A172 (cell line): Measurements from ENCODE around the gene PCK2. TPM values are rescaled to one million over a fixed set of nuclear protein-coding genes. Genes with fewer than 3 reads are reported as not detected.

Source experiments
- DNase-seq: peaks from one replicate; pipeline ENCODE4 v3.0.0-alpha.2; 2015; ENCODE audit warnings: low spot score
- total RNA-seq: library from RNA; depleted of rRNA; stranded (reverse); fragments of >200 nt; shearing (Covaris generic); gene quantifications from 2 replicates; pipeline ENCODE4 v1.2.3, GENCODE V29; 2014

Gene PCK2
- total RNA-seq, 1 experiment from 2014 or later: 4.4 TPM

GRCh38 chr14:24060984-24061913 lies 32.9 kb upstream of the PCK2 start:
- DNase-seq: no peak

DNA sequence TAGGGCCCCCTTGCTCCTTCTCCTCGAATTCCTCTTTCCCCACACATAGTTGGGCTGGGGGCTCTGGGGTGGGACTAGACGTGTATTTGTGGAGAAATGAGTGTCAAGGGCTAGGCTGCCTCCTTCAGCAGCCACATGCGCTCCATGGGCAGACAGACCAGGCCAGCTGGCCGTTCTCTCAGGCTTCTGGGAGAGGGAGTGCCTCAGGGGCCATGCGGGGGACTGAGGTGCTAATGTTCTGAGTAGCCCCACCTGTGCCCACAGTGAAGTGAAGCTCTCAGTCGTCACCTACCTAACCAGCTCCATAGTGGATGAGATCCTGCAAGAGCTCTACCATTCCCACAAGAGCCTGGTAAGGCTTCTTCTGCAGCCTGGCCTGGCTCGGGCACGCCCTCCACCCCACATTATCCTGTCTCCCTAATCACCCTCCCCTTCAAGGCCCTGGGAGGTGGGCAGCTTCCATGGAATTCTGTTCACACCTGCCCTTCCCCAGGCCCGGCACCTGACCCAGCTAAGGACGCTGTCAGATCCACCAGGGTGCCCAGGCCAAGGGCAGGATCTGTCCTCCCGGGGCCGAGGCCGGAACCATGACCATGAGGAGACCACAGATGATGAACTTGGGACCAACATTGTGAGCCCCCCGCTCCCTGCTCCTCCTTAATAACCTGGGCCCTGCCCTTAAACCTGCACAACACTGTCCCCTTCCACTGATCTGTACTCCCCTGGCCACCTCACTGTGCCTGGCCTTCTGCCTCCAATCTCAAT lies 31.7 kb upstream of the PCK2 start:
- no peak for DNase-seq

DNA sequence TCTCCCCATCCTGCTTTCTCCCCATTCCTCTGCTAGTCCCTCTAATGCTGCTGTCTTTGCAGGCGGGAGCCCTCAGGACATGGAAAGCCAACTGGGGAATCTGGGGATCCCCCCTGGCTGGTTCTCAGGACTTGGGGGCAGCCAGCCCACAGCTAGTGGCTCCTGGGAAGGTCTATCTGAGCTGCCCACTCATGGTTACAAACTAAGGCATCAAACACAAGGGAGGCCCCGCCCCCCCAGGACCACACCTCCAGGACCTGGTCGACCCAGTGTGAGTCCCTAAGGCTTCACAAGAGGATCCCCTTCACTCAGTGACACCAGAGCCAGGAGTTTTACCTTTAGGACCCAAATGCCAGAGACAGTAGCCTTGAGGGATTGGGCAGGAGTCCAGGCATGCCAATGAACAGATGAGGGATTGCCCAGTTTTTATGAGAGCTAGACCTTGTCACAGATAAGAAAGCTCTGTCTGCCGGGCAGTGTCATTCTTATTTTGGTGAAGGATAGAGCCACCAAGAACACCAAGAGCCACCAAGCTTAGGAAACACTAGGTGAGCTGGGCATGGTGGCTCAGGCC lies 30.8 kb upstream of the PCK2 start:
- no peak for DNase-seq

- no peak for DNase-seq
Observed at GRCh38 chr14:24064091-24064795, 29.9 kb upstream of the PCK2 start.

- DNase-seq: no peak
Observed at GRCh38 chr14:24064856-24065255, 29.3 kb upstream of the PCK2 start.

- no peak for DNase-seq
Observed at GRCh38 chr14:24065408-24065807, 28.7 kb upstream of the PCK2 start.

GRCh38 chr14:24066496-24067132 lies 27.5 kb upstream of the PCK2 start:
- DNase-seq: no peak

GRCh38 chr14:24067133-24068082 lies 26.7 kb upstream of the PCK2 start:
- no peak for DNase-seq

GRCh38 chr14:24068711-24069410 lies 25.2 kb upstream of the PCK2 start:
- DNase-seq: no peak

DNA sequence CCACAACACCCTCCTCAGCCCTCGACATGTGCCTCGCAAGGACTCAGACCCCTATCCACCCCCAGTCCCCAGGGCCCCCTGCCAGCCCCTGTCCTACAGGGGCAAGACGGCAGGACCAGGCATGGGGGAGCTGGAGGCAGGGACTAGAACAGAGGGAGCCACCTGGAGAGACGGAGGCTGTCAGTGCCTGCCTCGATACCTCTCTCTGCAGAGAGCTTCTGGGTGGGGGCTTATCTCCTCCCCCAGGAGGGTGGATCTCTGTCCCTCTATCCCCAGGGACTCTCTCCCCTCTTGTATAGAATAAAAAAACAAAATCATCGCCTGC lies 24.7 kb upstream of the PCK2 start:
- no peak for DNase-seq

DNA sequence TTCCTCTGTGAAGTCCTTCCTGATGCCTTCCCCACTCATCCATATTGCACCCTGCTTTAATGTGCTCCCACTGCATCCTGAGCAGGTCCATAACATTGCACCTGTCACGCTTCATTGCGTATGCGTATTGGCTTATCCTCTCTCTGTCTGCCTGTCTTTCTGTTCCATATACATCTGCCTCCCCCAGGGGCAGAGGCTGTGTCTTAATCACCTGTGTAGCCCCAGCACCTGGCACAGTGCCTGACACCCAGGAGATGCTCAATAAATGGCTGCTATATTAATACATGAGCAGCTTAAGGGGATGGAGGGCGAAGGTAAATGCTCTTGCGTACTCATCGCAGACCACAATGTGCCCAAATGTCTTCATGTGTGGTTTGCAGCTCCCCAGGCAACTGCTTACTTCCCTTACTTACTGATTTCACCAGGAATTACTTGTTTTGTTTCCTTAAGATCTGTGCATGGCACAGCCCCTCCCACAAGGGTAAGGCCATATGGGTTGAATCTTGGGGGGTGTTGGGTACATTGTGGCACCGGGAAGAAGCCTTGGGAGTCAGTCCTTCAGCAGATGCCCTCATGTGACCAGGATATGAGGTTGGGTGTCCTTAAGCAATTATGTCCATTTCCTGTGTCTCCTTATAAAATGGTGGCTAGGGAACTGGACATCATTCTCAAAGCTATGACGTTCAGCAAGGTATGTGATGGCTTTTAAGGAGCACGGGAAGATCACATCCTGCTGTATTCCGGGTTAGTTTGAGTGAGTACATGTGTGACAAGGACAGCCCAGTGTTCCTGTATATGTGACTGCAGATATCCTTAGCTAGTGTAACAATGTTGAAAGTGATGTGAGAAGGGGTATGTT lies 23.6 kb upstream of the PCK2 start:
- no peak for DNase-seq

DNA sequence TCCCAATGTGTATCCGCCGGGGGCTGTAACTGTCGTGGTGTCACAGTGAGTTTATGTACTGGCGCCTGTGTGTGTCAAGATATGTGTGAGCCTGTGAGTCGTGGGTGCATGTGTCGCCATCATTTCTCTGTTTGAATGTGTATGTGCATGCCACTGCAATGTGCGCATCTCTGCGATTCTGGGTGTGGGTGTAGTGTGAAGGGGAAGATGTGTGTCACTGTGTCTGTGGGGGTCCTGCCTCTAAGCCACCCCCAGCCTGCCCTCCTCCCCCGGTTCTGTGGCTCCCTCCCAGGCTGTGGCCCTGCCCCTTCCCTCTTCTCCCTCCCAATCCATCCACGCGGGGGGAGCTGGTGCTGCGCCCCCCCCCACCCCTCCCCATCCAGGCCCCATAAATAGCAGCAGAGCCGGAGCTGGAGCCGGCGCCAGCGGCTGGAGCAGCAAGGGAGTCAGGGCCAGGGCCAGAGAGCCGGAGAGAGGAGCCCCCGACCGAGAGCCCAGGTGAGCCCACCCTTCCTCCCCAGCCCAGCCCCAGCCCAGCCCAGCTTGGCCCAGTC lies 22.9 kb upstream of the PCK2 start, which contains the start of gene CPNE6:
CPNE6 (plus strand) TSS at position 419 of the 554 bp plus-strand sequence. CDS start 1,375 bp downstream, outside the sequence.
- DNase-seq: no peak

GRCh38 chr14:24071836-24072430 lies 22.2 kb upstream of the PCK2 start:
- no peak for DNase-seq

DNA sequence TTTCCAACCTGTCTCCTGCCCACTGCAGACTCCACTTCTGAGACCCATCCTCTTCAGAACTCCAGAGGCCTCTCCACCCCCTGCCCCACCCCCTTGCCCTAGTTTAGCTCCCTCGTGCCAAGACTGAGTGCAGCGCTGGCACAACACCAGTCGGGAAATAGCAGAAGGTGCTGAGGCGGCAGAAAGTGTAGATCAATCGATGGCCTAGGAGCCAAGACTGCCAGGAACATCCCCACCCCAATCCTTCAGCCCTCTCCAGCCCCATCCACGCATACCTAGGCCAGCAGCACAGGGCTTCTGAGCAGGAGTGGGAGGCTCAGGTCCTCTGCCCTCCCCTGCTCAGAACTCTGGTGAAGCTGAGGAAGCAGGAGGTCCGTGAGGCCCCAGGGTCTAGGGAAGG lies 21.7 kb upstream of the PCK2 start:
- no peak for DNase-seq

DNA sequence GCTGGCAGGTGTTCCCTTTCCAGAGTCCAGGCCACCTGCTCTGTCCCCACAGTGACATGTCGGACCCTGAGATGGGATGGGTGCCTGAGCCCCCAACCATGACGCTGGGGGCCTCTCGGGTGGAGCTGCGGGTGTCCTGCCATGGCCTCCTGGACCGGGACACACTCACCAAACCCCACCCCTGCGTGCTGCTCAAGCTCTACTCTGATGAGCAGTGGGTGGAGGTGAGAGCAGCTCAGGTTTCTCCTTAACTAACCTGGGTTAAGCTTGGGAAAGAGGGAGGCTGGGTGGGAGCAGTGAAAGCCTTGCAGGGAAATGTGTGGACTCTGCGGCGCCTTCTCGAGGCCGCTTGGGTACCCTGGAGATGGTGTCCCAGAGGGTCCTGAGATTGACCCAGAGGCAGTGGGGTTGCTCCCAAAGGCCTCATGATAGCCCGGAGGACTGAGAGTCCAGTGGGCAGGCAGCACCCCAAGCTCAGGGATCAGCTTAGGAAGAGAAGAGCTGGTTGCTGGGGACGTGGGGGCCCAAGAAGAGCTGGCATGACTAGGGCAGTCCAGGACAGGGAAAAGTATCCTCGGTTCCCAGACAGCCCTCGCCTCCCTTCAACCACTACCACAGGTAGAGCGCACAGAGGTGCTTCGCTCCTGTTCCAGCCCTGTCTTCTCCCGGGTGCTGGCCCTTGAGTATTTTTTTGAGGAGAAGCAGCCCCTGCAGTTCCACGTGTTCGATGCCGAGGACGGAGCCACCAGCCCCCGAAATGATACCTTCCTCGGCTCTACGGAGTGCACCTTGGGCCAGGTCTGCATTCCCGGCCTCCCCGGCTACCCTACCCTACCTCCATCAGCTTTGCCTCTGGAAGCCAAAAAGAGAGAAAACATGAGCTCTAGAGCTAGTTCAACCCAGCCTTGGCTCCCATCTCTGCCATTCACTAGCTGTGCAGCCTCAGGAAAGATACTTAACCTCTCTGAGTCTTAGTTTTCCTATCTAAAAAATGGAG lies 20.9 kb upstream of the PCK2 start:
- DNase-seq: no peak

DNA sequence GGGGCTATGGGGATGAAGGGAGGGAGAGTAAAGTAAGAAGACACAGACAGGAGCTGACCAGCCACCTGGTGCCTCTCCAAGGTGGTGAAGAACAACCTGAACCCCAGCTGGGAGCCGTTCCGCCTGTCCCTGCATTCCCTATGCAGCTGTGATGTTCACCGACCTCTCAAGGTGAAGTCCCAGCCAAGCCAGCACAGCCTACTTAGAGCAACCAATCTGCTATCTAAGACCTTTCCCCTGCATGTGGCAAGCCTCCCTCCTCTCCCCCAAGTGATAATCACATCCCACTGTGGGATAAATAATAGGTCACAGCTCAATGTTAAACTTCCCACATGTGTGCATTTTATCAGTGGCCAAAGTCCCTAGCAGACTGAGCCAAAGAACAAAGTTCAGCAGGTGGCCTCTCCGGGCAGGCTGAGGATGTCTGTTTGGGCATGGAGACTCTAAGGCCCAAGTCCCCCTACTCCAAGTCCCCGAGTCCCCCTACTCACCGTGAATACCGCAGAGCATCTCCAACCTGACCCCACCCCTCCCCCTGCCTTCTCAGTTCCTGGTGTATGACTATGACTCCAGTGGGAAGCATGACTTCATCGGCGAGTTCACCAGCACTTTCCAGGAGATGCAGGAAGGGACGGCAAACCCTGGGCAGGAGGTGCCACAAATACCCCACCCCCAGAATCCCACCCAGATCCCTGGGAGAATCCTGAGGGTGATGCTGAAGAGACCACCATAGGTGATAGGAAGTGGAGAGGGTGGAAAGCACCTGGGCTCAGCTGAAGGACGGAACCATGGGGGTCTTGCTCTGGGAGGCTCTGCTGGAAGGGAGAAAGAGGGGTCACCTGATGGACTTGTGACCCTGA lies 19.3 kb upstream of the PCK2 start:
- no peak for DNase-seq
